Smooth muscle cell (in vitro differentiated cells): Measurements from ENCODE around the gene MGMT. TPM values are rescaled to one million over a fixed set of nuclear protein-coding genes. Genes with fewer than 3 reads are reported as not detected.

Source experiments
- DNase-seq: peaks from one replicate; lab custom pipeline; 2025; ENCODE audit not compliant: unreplicated experiment; lab: John Stamatoyannopoulos, UW
- H2AFZ ChIP-seq: fragments of 200-600 bp; sonication (generic); 2 replicates; pipeline ENCODE4 v1.6.0; 2016; ENCODE audit warnings: antibody characterized with exemption, low read depth, mild to moderate bottlenecking
- H3F3A ChIP-seq: fragments of 200-600 bp; sonication (generic); 2 replicates; pipeline ENCODE4 v1.6.0; 2017; ENCODE audit warnings: antibody characterized with exemption, low read depth
- H3K27ac ChIP-seq: fragments of 200-600 bp; sonication (generic); 2 replicates; pipeline ENCODE4 v1.5.1; 2016; ENCODE audit warnings: low read depth, mild to moderate bottlenecking
- H3K27me3 ChIP-seq: fragments of 200-600 bp; sonication (generic); 2 replicates; pipeline ENCODE4 v1.6.1; 2016; ENCODE audit warnings: low read depth, mild to moderate bottlenecking
- H3K36me3 ChIP-seq: fragments of 200-600 bp; sonication (generic); 2 replicates; pipeline ENCODE4 v1.5.1; 2016; ENCODE audit warnings: low read depth
- H3K4me1 ChIP-seq: fragments of 200-600 bp; sonication (generic); 2 replicates; pipeline ENCODE4 v1.5.1; 2016; ENCODE audit warnings: low read depth
- H3K4me2 ChIP-seq: fragments of 200-600 bp; sonication (generic); 2 replicates; pipeline ENCODE4 v1.6.0; 2016; ENCODE audit warnings: mild to moderate bottlenecking
- H3K4me3 ChIP-seq: fragments of 200-600 bp; sonication (generic); 2 replicates; pipeline ENCODE4 v1.5.1; 2016; ENCODE audit warnings: mild to moderate bottlenecking
- H3K79me2 ChIP-seq: fragments of 200-600 bp; sonication (generic); 2 replicates; pipeline ENCODE4 v1.6.0; 2016; ENCODE audit warnings: low read depth, mild to moderate bottlenecking
- H3K9ac ChIP-seq: fragments of 200-600 bp; sonication (generic); 2 replicates; pipeline ENCODE4 v1.6.0; 2016; ENCODE audit warnings: low read depth
- H3K9me3 ChIP-seq: fragments of 200-600 bp; sonication (generic); replicated peaks from 2 replicates; pipeline ENCODE4 v1.5.1; 2016; ENCODE audit warnings: low read depth
- H4K20me1 ChIP-seq: fragments of 200-600 bp; sonication (generic); 2 replicates; pipeline ENCODE4 v1.6.0; 2016; ENCODE audit warnings: low read depth
- CTCF ChIP-seq: fragments of 200-600 bp; sonication (generic); IDR thresholded peaks from 2 replicates; pipeline ENCODE4 v1.5.1; 2017; ENCODE audit warnings: borderline replicate concordance, mild to moderate bottlenecking, antibody characterized with exemption; ENCODE audit not compliant: insufficient read depth, poor library complexity, severe bottlenecking
- WGBS: methylation state at CpG from one replicate; pipeline ENCODE4 v1.1.7; 2016; ENCODE audit warnings: low lambda C conversion rate; 5-methylcytosine and 5-hydroxymethylcytosine counted together
- polyA plus RNA-seq: library from polyadenylated mRNA; unstranded; fragments of >200 nt; fragmentation: Nextera tagmentation; extraction: Ambion mirVana; gene quantifications from 2 replicates; pipeline ENCODE4 v1.2.1, GENCODE V29; 2016
- total RNA-seq: library from RNA; depleted of rRNA; stranded (reverse); fragments of >200 nt; gene quantifications from 2 replicates; pipeline ENCODE4 v1.2.3, GENCODE V29; 2014

The MGMT gene
- total and polyA plus RNA-seq, 2 experiments from 2014 or later = 21.0 to 33.0 TPM

- H3K9me3 ChIP-seq = no peaks in the 10 kb centered on the region
- H3K4me3 ChIP-seq = no peak overlapping the region
- no peak overlapping the region for H3K4me2 ChIP-seq
- H3K36me3 ChIP-seq = no peaks in the 10 kb centered on the region
- WGBS = 94% methylated on average over 8 of the region's 8 CpGs
- H3K27ac ChIP-seq = no peak overlapping the region
- DNase-seq = no peak
- H3F3A ChIP-seq = no peaks in the 10 kb centered on the region
- H3K79me2 ChIP-seq = no peaks in the 10 kb centered on the region
- H3K9ac ChIP-seq = no peak overlapping the region
- no peak overlapping the region for H2AFZ ChIP-seq
- no peaks in the 10 kb centered on the region for H3K4me1 ChIP-seq
- no peak for TF ChIP-seq CTCF
- H3K27me3 ChIP-seq = no peaks in the 10 kb centered on the region
- no peaks in the 10 kb centered on the region for H4K20me1 ChIP-seq
These were observed 190.4 kb downstream of the MGMT start for GRCh38 chr10:129657297-129658017.

GRCh38 chr10:129658376-129659072 lies 191.5 kb downstream of the MGMT start:
- H3K4me3 ChIP-seq = no peak overlapping the region
- peak; percentile 35 for TF ChIP-seq CTCF
- no peaks in the 10 kb centered on the region for H3K9me3 ChIP-seq
- H2AFZ ChIP-seq = no peak overlapping the region
- no peaks in the 10 kb centered on the region for H4K20me1 ChIP-seq
- no peaks in the 10 kb centered on the region for H3K4me1 ChIP-seq
- no peaks in the 10 kb centered on the region for H3K79me2 ChIP-seq
- H3K27ac ChIP-seq = no peak overlapping the region
- no peak overlapping the region for H3K4me2 ChIP-seq
- H3K27me3 ChIP-seq = no peaks in the 10 kb centered on the region
- no peaks in the 10 kb centered on the region for H3K36me3 ChIP-seq
- no peaks in the 10 kb centered on the region for H3F3A ChIP-seq
- WGBS = 71% methylated on average over 9 of the region's 9 CpGs
- no peak overlapping the region for H3K9ac ChIP-seq
- no peak for DNase-seq

GRCh38 chr10:129659508-129660268 lies 192.6 kb downstream of the MGMT start:
- no peaks in the 10 kb centered on the region for H3K9me3 ChIP-seq
- WGBS = 93% methylated on average over 14 of the region's 14 CpGs
- no peak overlapping the region for H3K4me3 ChIP-seq
- H4K20me1 ChIP-seq = no peaks in the 10 kb centered on the region
- H3K27me3 ChIP-seq = no peaks in the 10 kb centered on the region
- H3K27ac ChIP-seq = no peak overlapping the region
- TF ChIP-seq CTCF = no peak
- no peak overlapping the region for H3K9ac ChIP-seq
- no peaks in the 10 kb centered on the region for H3K36me3 ChIP-seq
- H3K79me2 ChIP-seq = no peaks in the 10 kb centered on the region
- DNase-seq = no peak
- H2AFZ ChIP-seq = no peak overlapping the region
- H3K4me1 ChIP-seq = no peaks in the 10 kb centered on the region
- no peak overlapping the region for H3K4me2 ChIP-seq
- H3F3A ChIP-seq = no peaks in the 10 kb centered on the region
